Psoas muscle (tissue), 8 donors: ENCODE data around the gene KCNAB1. TPM values are rescaled to one million over a fixed set of nuclear protein-coding genes. Genes with fewer than 3 reads are reported as not detected.
"Not testable (repeated sequence)": the region's sequence is repeated elsewhere in the genome, so short reads cannot be mapped to it uniquely, and the experiment has no call there.

Experiments used
- ATAC-seq, 4 donors: fragments of 200-7000 bp; cut with Tn5 transposase; one replicate each; pipeline ENCODE4 v1.9.1; 2020; ENCODE audit warnings: moderate library complexity in 3 of 4, mild to moderate bottlenecking in 2 of 4
- DNase-seq, 2 donors: peaks; one replicate each; pipeline ENCODE4 v3.0.0-alpha.2; 2020
- H3K27ac ChIP-seq: fragments of 200-600 bp; one replicate; pipeline ENCODE4 v1.8.0; 2022
- H3K27me3 ChIP-seq, 3 donors: fragments of 200-600 bp in 1 of 3; one replicate each; pipeline versions ENCODE4 v1.6.1 to v1.8.0; 2013 to 2022; ENCODE audit warnings: low read length in 2 of 3, mild to moderate bottlenecking in 2 of 3, moderate library complexity in 1 of 3; ENCODE audit not compliant: insufficient read depth in 3 of 3
- H3K36me3 ChIP-seq, 2 donors: fragments of 200-600 bp in 1 of 2; one replicate each; pipeline versions ENCODE4 v1.6.1 to v1.8.0; 2013 to 2022; ENCODE audit warnings: low read depth in 1 of 2, mild to moderate bottlenecking in 1 of 2, moderate library complexity in 1 of 2; ENCODE audit not compliant: insufficient read depth in 1 of 2
- H3K4me1 ChIP-seq: fragments of 200-600 bp; one replicate; pipeline ENCODE4 v1.8.0; 2022
- H3K4me3 ChIP-seq: fragments of 200-600 bp; one replicate; pipeline ENCODE4 v1.8.0; 2022; ENCODE audit warnings: mild to moderate bottlenecking
- H3K9me3 ChIP-seq: fragments of 200-600 bp; one replicate; pipeline ENCODE4 v1.8.0; 2022
- WGBS, 3 donors: extraction: QIAGEN DNeasy Blood & Tissue Kit; methylation state at CpG; one replicate each; pipeline versions ENCODE4 v1.1.6 to v1.1.7; 2013; 5-methylcytosine and 5-hydroxymethylcytosine counted together
- intact Hi-C, 2 donors: fragments of 100-400 bp; cut with DNase I; formaldehyde crosslinking; loops; one replicate each; pipeline versions ENCODE4 v1.11.0 to v1.14.2; 2022
- polyA plus RNA-seq, 3 donors: library from polyadenylated mRNA; stranded (reverse); fragments of 200-250 nt; gene quantifications; one replicate each; pipeline ENCODE4 v1.2.3, GENCODE V29; 2013
- total RNA-seq, 4 donors: library from RNA; stranded (reverse); fragmentation: NEBNext Ultra II Directional in 2 of 4; extraction: Animal tissue kit (Norgen Biotek cat#: 25700) in 2 of 4; gene quantifications; one replicate each; pipeline versions ENCODE4 v1.2.1 to v1.2.4, GENCODE V29; 2021 to 2023
- TF ChIP-seq, protein P1 (sequence below): fragments of 200-600 bp; IDR thresholded peaks from one replicate; pipeline ENCODE4 v1.8.0; 2022; ENCODE audit warnings: antibody characterized with exemption
- donor health status: healthy with polysubstance abuse.
- donor health status: DM: no; HTN: no; CAD: no; lungs with moderate emphysema.
- donor health status: Bipolar disorder and iron deficiency.
- donor health status: healthy.
- donor health status: DM: yes; HTN: yes; CAD: no.
- donor health status: DM: no; HTN: no; CAD: no.
- donor health status: DM: no; HTN: no; CAD: no.
- donor health status: DM: yes; HTN: yes; CAD: no.

Gene KCNAB1
- total and polyA plus RNA-seq, 7 donors = 0.66 to 3.1 (median 0.91) TPM

GRCh38 chr3:156188757-156189156, 68.4 kb downstream of the KCNAB1 start:
- DNase-seq (no peak), ATAC-seq (no peak)
- WGBS, 3 donors = 84 to 89% (median 84%) methylated on average over 3 of the region's 3 CpGs
- intact Hi-C loops = no loop called here
- no peaks in the 10 kb centered on the region for H3K4me1 ChIP-seq
- H3K27me3 ChIP-seq = no peaks in the 10 kb centered on the region
- no peaks in the 10 kb centered on the region for H3K36me3 ChIP-seq
- TF ChIP-seq, protein P1, sequence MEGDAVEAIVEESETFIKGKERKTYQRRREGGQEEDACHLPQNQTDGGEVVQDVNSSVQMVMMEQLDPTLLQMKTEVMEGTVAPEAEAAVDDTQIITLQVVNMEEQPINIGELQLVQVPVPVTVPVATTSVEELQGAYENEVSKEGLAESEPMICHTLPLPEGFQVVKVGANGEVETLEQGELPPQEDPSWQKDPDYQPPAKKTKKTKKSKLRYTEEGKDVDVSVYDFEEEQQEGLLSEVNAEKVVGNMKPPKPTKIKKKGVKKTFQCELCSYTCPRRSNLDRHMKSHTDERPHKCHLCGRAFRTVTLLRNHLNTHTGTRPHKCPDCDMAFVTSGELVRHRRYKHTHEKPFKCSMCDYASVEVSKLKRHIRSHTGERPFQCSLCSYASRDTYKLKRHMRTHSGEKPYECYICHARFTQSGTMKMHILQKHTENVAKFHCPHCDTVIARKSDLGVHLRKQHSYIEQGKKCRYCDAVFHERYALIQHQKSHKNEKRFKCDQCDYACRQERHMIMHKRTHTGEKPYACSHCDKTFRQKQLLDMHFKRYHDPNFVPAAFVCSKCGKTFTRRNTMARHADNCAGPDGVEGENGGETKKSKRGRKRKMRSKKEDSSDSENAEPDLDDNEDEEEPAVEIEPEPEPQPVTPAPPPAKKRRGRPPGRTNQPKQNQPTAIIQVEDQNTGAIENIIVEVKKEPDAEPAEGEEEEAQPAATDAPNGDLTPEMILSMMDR = no peak
- no peak overlapping the region for H3K27ac ChIP-seq
- no peak overlapping the region for H3K4me3 ChIP-seq
- no peaks in the 10 kb centered on the region for H3K9me3 ChIP-seq

DNA sequence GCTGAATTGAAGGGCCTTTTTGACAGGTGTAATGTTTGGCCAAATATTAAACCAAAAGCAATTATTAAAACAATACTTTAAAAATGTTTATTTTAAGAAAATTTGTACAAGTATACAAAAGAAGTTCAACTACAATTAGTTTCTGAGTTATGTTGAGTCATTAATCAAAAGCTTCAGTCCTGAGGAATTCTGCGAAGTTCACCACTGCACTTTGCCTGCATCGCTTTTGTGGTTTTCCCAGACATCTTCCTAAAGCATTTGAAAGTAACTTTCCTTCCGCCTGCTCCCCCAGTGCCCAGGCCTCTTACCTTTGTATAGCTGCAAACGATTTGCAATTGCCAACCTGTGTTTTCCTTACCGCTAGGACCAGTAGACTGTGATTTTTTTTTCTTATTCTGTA, 69.5 kb downstream of the KCNAB1 start:
- Histone ChIP-seq H3K4me1 (no peaks in the 10 kb centered on the region), H3K9me3 (no peaks in the 10 kb centered on the region), H3K36me3 (no peaks in the 10 kb centered on the region), H3K4me3 (no peak overlapping the region), H3K27me3 (no peaks in the 10 kb centered on the region), H3K27ac (no peak overlapping the region)
- WGBS, 3 donors = 74 to 89% (median 88%) methylated on average over 5 of the region's 5 CpGs
- DNase-seq = no peak
- ATAC-seq = no peak
- TF ChIP-seq, protein P1 = no peak
- intact Hi-C loops = no loop called here

DNA sequence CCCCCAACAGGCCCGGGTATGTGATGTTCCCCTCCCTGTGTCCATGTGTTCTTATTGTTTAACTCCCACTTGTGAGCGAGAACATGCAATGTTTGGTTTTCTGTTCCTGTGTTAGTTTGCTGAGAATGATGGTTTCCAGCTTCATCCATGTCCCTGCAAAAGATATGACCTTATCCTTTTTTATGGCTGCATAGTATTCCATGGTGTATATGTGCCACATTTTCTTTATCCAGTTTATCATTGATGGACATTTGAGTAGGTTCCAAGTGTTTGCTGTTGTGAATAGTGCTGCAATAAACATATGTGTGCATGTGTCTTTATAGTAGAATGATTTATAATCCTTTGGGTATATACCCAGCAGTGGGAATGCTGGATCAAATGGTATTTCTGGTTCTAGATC, 74.6 kb downstream of the KCNAB1 start:
- H3K9me3 ChIP-seq, H3K27ac ChIP-seq, ATAC-seq, DNase-seq, H3K36me3 ChIP-seq, H3K4me3 ChIP-seq, H3K27me3 ChIP-seq, H3K4me1 ChIP-seq, intact Hi-C loops: not testable (repeated sequence)
- 83 to 98% (median 92%) methylated on average over 2 of the region's 2 CpGs for WGBS, 3 donors

DNA sequence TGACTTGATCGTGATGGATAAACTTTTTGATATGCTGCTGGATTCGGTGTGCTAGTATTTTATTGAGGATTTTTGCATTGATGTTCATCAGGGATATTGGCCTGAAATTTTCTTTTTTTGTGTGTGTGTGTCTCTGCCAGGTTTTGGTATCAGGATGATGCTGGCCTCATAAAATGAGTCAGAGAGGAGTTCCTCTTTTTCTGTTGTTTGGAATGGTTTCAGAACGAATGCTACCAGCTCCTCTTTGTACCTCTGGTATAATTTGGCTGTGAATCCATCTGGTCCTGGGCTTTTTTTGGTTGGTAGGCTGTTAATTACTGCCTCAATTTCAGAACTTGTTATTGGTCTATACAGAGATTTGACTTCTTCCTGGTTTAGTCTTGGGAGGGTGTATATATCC, 76.8 kb downstream of the KCNAB1 start:
- intact Hi-C loops, ATAC-seq, H3K27me3 ChIP-seq, H3K36me3 ChIP-seq, DNase-seq, H3K4me1 ChIP-seq, H3K4me3 ChIP-seq, H3K27ac ChIP-seq, H3K9me3 ChIP-seq: not testable (repeated sequence)
- 77 to 93% (median 84%) methylated on average over 3 of the region's 3 CpGs for WGBS, 3 donors

GRCh38 chr3:156201411-156202405, 81.3 kb downstream of the KCNAB1 start:
- H3K27ac ChIP-seq = no peak overlapping the region
- no peak for DNase-seq
- 92 to 93% (median 93%) methylated on average over 8 of the region's 8 CpGs for WGBS, 3 donors
- no peak overlapping the region for H3K4me3 ChIP-seq
- TF ChIP-seq, protein P1 = no peak
- no peaks in the 10 kb centered on the region for H3K9me3 ChIP-seq
- H3K36me3 ChIP-seq = no peaks in the 10 kb centered on the region
- no peak for ATAC-seq
- H3K27me3 ChIP-seq = no peaks in the 10 kb centered on the region
- intact Hi-C loops = no loop called here
- H3K4me1 ChIP-seq = no peaks in the 10 kb centered on the region
